Esophagus squamous epithelium (tissue), 5 donors: ENCODE results near the gene AHSP. TPM values are rescaled to one million over a fixed set of nuclear protein-coding genes. Genes with fewer than 3 reads are reported as not detected.

Experiments
- DNase-seq: peaks from one replicate; lab custom pipeline; 2025; lab: John Stamatoyannopoulos, UW
- H3K27ac ChIP-seq, 4 donors: fragments of 200-600 bp; sonication (generic); one replicate each; pipeline ENCODE4 v1.5.1; 2016 to 2019; ENCODE audit warnings: mild to moderate bottlenecking in 1 of 4
- H3K27me3 ChIP-seq, 4 donors: fragments of 200-600 bp; sonication (generic); 1 replicate in 3 of 4; 2 replicates in 1 of 4; pipeline versions ENCODE4 v1.5.1 to v1.6.0; 2017 to 2021; ENCODE audit warnings: antibody characterized with exemption in 1 of 4
- H3K36me3 ChIP-seq, 3 donors: fragments of 200-600 bp; sonication (generic); one replicate each; pipeline ENCODE4 v1.5.1; 2016 to 2019
- H3K4me1 ChIP-seq, 3 donors: fragments of 200-600 bp; sonication (generic); one replicate each; pipeline ENCODE4 v1.5.1; 2017 to 2019
- H3K4me3 ChIP-seq, 4 donors: fragments of 200-600 bp; sonication (generic); 1 replicate in 3 of 4; 2 replicates in 1 of 4; pipeline ENCODE4 v1.5.1; 2016 to 2019; ENCODE audit warnings: mild to moderate bottlenecking in 2 of 4, moderate library complexity in 1 of 4
- H3K9me3 ChIP-seq, 3 donors: fragments of 200-600 bp; sonication (generic); one replicate each; pipeline ENCODE4 v1.5.1; 2016 to 2019
- CTCF ChIP-seq, 6 experiments: fragments of 450-650 bp in 4 of 6; fragments of 200-600 bp in 2 of 6; sonication (generic) in 2 of 6; IDR thresholded peaks; one replicate each; pipeline ENCODE4 v1.5.1; 2016 to 2019; ENCODE audit warnings: antibody characterized with exemption in 6 of 6, mild to moderate bottlenecking in 4 of 6, moderate library complexity in 4 of 6
- POLR2A ChIP-seq, 4 donors: fragments of 450-650 bp; IDR thresholded peaks; one replicate each; pipeline ENCODE4 v1.6.1; 2017; ENCODE audit warnings: antibody characterized with exemption in 4 of 4, mild to moderate bottlenecking in 4 of 4, moderate library complexity in 3 of 4
- WGBS, 2 donors: methylation state at CpG; one replicate each; pipeline ENCODE4 v1.1.5; 2018; 5-methylcytosine and 5-hydroxymethylcytosine counted together
- intact Hi-C: fragments of 100-400 bp; cut with DNase I; formaldehyde crosslinking; loops from one replicate; pipeline ENCODE4 v1.15.0; 2022
- total RNA-seq, 4 donors: library from RNA; depleted of rRNA; stranded (reverse); fragments of >200 nt; gene quantifications; one replicate each; pipeline ENCODE4 v1.1.0, GENCODE V29; 2016
- donor health status: DM: yes; HTN: yes; CAD: no.

Gene AHSP
- total RNA-seq, 4 donors from 2014 or later: not detected

GRCh38 chr16:31505483-31505882 is 22.2 kb upstream of the AHSP start:
- intact Hi-C loops: no loop called here
- 48 to 70% methylated on average over 4 of the region's 4 CpGs for WGBS, 2 donors

GRCh38 chr16:31507617-31507928 is 20.1 kb upstream of the AHSP start:
- H3K4me1 ChIP-seq: peaks cover 14 to 38% (median 25%) of the 10 kb centered on the region in 3 donors
- TF ChIP-seq POLR2A (IDR thresholded peaks at IDR 0.05) (no peak), CTCF (IDR thresholded peaks at IDR 0.05) (no peak)
- WGBS, 2 donors: 2% methylated on average over 5 to 9 of the region's 12 CpGs
- no peaks in the 10 kb centered on the region for H3K9me3 ChIP-seq
- H3K4me3 ChIP-seq: peak overlapping the region; percentile 73 to 99 (median 94)
- peaks cover 0 to 25% (median 0%) of the 10 kb centered on the region in 3 donors for H3K36me3 ChIP-seq
- H3K27ac ChIP-seq: peak overlapping the region; percentile 91 to 97 (median 94)
- intact Hi-C loops: no loop called here
- no peaks in the 10 kb centered on the region for H3K27me3 ChIP-seq
- DNase-seq: no peak

More at GRCh38 chr16:31505483-31505882, 22.2 kb upstream of the AHSP start:
- no peak for DNase-seq
- H3K27me3 ChIP-seq: no peaks in the 10 kb centered on the region
- peaks cover 14 to 38% (median 25%) of the 10 kb centered on the region in 3 donors for H3K4me1 ChIP-seq
- H3K4me3 ChIP-seq: no peak overlapping the region
- H3K9me3 ChIP-seq: no peaks in the 10 kb centered on the region
- no peak overlapping the region for H3K27ac ChIP-seq
- peaks cover 0 to 29% (median 0%) of the 10 kb centered on the region in 3 donors for H3K36me3 ChIP-seq
- TF ChIP-seq POLR2A (IDR thresholded peaks at IDR 0.05): no peak
- TF ChIP-seq CTCF (IDR thresholded peaks at IDR 0.05): no peak

GRCh38 chr16:31507929-31508705 is 19.6 kb upstream of the AHSP start, which contains the start of gene RUSF1:
TSS of gene RUSF1 (minus strand) at chr16:31508391. CDS start at chr16:31508373, 18 bp downstream.
- WGBS, 2 donors: 0% methylated on average over 33 of the region's 65 CpGs; no CpG with 5 or more reads in 1 of the 2 donors
- Histone ChIP-seq H3K4me3 (peak within 1 kb of the TSS; percentile 73 to 99 (median 94)), H3K27ac (peak within 1 kb of the TSS; percentile 91 to 97 (median 94)), H3K9me3 (no peaks in the 10 kb centered on the region), H3K27me3 (no peaks in the 10 kb centered on the region), H3K36me3 (peaks cover 0 to 25% (median 0%) of the 10 kb centered on the region in 3 donors), H3K4me1 (peaks cover 14 to 38% (median 25%) of the 10 kb centered on the region in 3 donors)
- intact Hi-C loops: no loop called here
- TF ChIP-seq CTCF (IDR thresholded peaks at IDR 0.05) (peak in 1 of 6 experiments; percentile 38), POLR2A (IDR thresholded peaks at IDR 0.05) (peak in 3 of 4 donors; percentile 59 to 87 (median 63))
- peak; percentile 63 for DNase-seq

GRCh38 chr16:31508706-31509195 is 18.9 kb upstream of the AHSP start:
- Histone ChIP-seq H3K9me3 (no peaks in the 10 kb centered on the region), H3K4me1 (peaks cover 14 to 38% (median 25%) of the 10 kb centered on the region in 3 donors), H3K4me3 (peak overlapping the region; percentile 73 to 99 (median 94)), H3K27ac (peak overlapping the region; percentile 91 to 97 (median 94)), H3K27me3 (no peaks in the 10 kb centered on the region), H3K36me3 (peaks cover 0 to 25% (median 0%) of the 10 kb centered on the region in 3 donors)
- DNase-seq: no peak
- WGBS, 2 donors: 9 to 12% methylated on average over 6 of the region's 6 CpGs
- TF ChIP-seq POLR2A (IDR thresholded peaks at IDR 0.05): no peak
- no peak for TF ChIP-seq CTCF (IDR thresholded peaks at IDR 0.05)
- intact Hi-C loops: no loop called here

- no peak overlapping the region for H3K27ac ChIP-seq
Measured at GRCh38 chr16:31513126-31513525, 14.6 kb upstream of the AHSP start.

More at GRCh38 chr16:31513126-31513525, 14.6 kb upstream of the AHSP start:
- H3K36me3 ChIP-seq: no peaks in the 10 kb centered on the region
- no peak overlapping the region for H3K4me3 ChIP-seq
- intact Hi-C loops: no loop called here
- TF ChIP-seq CTCF (IDR thresholded peaks at IDR 0.05) (no peak), POLR2A (IDR thresholded peaks at IDR 0.05) (no peak)
- WGBS, 2 donors: 70% methylated on average over 6 of the region's 6 CpGs
- no peaks in the 10 kb centered on the region for H3K27me3 ChIP-seq
- H3K9me3 ChIP-seq: no peaks in the 10 kb centered on the region
- DNase-seq: no peak
- H3K4me1 ChIP-seq: peaks cover 0 to 17% (median 11%) of the 10 kb centered on the region in 3 donors
